GM19397 (cell line): ENCODE data around the gene RNF11.
A peak's percentile ranks its signal among the peaks of the same experiment; 100 is the strongest.
"Not testable (repeated sequence)": the region's sequence is repeated elsewhere in the genome, so short reads cannot be mapped to it uniquely, and the experiment has no call there.

Experiments
- ATAC-seq: cut with Tn5 transposase; IDR thresholded peaks from one replicate; pipeline ENCODE4 v1.9.1; 2021; ENCODE audit warnings: mild to moderate bottlenecking, moderate library complexity; ENCODE audit not compliant: unreplicated experiment

Gene RNF11

GRCh38 chr1:51235673-51236530 lies at the start of gene RNF11:
Gene RNF11, plus strand, starts transcription at chr1:51236273. Its CDS starts 484 bp downstream, at chr1:51236757.
- peak; percentile 86 for ATAC-seq

DNA sequence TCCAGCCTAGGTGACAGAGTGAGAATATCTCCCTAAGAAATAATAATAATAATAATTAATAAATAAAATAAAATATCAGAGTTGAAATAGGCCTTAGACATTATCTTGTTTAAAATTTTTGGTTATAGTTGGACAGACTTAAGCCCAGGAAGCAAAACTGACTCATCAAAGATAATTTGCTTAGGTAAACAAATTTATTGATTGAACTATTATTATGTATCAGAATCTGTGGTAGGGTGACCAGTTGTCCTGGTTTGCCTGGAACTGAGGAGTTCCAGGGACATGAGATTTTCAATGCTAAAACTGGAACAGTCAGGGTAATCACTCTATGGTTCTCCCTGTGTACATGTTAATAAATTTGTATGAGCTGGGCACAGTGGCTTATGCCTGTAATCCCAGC lies 47.8 kb upstream of the RNF11 start:
- no peak for ATAC-seq

DNA sequence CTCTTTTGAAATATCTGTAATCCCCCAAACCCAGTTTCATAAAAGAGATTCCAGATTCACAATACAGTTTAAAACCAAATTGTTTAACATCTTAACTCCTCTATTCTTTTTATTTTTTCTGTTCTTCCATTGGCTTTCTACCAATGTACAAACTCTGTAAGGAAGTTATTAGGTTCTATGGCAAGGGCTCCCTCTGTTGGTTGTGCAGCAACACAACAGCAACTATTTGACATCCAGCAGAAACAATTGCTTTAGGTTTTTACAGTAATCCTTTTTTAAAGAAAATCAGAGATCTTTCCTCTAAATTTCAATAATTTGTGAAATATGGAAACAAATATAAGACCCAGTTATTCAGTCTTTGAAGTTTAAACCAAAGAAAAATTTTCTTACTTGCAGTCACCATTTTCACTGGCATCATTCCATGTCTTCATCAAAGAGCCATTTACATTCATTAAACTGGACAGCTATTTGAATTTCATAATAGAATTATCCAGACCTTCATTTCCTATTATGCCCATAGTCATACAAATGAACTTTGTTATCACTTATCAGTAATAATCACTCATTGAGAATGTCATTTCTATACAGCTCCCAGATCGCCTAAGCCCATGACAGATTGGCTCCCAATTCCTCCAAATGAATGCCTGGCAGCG lies 46.5 kb upstream of the RNF11 start:
- ATAC-seq, result no peak

DNA sequence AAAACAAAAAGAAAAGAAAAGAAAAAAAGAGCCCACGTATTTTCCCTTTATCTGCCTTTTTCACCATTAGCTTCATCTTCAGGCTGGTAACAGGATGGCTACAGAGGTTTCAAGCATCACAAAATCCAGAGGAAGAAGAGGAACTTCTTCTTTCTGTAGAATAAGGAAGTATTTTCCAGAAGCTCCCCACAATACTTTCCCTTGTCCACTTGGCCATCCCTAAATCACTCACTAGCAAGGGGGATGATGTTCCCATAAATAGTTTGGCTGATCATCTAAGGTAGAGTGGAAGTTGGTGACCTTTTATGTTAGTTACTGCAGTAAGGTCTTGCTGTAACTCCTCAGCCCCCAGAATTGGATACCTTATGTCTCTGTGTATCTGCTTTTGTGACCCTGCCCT lies 45.1 kb upstream of the RNF11 start:
- no peak for ATAC-seq

- ATAC-seq, result no peak
These were observed 43.7 kb upstream of the RNF11 start for GRCh38 chr1:51192213-51192843.

DNA sequence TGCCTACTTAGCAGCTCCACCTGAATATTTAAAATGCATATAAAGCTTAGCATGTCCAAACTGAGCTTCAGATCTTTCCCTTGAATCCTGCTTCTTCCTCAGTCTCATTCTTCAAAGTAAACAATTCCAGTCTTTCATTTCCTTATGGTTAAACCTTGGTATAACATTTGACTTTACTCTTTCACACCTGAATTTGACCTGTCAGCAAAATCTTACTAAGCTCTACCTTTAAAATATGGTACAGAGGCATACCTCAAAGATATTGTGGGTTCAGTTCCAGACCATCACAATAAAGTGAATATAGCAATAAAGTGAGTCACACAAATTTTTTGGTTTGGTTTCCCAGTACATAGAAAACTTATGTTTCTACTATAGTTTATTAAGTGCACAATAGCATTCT lies 42.5 kb upstream of the RNF11 start:
- ATAC-seq, result no peak

GRCh38 chr1:51203121-51203873 lies 32.8 kb upstream of the RNF11 start:
- no peak for ATAC-seq

GRCh38 chr1:51203874-51204245 lies 32.2 kb upstream of the RNF11 start:
- ATAC-seq, result no peak

DNA sequence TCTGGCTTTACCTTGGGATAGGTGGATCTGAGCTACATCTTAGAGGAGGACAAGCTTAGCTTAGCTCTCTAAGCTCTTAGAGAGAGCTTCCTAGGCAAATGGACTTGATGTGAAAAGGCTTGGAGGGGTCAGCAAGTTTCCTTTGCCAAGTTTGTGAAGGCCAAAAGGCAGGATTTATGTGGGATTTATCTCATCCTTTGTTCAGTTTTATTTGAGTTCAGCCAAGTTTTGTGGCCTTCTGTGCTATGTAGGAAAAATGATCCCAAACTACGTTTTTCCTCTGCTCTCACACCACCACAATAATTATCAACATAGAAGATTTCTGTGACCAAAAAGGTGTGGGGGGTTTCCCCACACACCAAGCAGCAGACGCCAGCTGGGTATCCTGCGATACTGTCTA lies 26.0 kb upstream of the RNF11 start:
- no peak for ATAC-seq

DNA sequence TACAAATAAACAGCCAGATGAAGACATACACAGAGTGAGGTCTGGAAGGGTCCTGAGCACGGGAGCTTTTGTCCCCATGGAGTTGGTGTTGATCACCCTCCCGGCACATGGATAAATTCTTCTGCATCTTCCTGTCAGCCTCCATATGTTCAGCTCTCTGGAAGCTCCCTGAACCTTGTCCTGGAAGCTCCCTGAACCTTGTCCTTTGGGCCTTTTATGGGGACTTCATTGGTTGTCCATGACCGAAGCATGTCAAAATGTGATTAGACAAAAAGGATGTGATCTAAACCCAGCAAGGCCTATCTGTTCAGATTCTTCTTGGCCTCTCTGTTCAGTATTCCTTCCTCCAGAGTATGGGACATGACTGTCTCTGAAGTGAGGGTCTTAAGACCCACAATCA lies 25.4 kb upstream of the RNF11 start:
- ATAC-seq, result no peak

- no peak for ATAC-seq
These were observed 21.4 kb upstream of the RNF11 start for GRCh38 chr1:51214615-51215131.

DNA sequence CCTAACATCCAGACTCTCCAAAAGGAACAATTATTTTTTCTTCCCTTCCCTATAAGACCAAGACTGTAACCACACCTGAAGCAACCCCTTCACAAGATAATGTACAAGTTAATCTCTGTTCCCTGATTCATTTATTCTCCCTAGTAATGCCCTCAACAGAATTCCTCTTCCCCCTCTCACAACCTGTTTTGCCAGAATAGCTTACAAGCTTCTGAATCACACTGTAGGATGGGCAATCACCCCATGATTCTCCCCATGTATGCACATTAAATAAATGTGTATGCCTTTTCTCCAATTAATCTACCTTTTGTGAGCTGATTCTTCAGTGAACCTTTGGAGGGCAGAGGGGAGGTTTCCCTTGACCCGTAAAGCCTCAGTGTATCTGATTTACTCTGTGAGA lies 20.9 kb upstream of the RNF11 start:
- no peak for ATAC-seq

DNA sequence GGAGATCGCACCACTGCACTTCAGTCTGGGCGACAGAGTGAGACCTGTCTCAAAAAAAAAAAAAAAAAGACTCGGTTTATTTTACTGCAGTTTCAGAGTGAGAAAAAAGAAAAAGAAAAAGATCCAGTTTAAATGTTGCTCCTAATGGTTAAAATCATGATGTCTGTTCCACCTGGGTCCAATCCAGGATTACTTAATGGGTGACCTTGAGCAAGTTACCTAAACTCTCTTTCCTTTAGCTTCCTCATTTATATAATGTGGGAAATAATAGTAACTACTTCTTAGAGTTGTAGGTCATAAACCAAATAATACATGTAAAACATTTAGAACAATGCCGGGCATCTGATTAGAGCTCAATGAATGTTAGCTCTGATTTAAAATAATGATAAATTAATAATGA lies 19.4 kb upstream of the RNF11 start:
- ATAC-seq, result no peak

DNA sequence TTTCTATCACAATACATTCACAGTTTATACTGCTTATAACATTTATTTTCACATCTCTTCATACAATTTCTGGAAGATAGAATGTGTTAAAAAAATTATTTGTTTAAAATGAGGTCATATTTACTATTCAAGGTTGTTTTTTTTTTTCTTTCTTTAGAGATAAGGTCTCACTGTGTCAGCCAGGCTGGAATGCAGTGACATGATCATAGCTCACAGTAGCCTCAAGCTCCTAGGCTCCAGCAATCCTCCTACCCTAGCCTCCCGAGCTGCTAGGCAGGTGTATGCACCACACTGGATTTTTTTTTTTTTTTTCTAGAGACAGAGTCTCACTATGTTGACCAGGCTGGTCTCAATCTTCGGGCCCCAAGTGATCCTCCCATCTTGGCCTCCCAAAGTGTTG lies 19.0 kb upstream of the RNF11 start:
- no peak for ATAC-seq

DNA sequence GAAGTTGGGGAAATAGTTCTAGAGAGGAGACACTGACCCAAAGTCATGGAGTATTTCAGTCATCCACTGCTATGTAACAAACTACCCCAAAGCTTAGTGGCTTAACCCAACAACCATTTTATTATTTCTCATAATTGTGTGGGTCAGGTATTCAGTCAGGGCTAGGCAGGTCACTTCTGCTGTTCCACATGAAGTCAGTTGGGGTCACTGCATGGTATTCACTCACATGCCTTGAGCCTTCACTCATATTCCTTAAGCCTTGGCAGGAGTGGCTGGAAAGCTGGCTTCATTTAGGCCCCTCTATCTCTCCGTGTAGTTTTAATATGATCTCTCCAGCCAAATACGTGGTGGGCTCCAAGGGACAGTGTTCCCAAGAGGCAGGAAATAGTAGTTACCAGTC lies 17.5 kb upstream of the RNF11 start:
- ATAC-seq, result no peak

- no peak for ATAC-seq
These were observed 17.1 kb upstream of the RNF11 start for GRCh38 chr1:51219022-51219421.

GRCh38 chr1:51221529-51221928 lies 14.5 kb upstream of the RNF11 start:
- ATAC-seq, result not testable (repeated sequence)

DNA sequence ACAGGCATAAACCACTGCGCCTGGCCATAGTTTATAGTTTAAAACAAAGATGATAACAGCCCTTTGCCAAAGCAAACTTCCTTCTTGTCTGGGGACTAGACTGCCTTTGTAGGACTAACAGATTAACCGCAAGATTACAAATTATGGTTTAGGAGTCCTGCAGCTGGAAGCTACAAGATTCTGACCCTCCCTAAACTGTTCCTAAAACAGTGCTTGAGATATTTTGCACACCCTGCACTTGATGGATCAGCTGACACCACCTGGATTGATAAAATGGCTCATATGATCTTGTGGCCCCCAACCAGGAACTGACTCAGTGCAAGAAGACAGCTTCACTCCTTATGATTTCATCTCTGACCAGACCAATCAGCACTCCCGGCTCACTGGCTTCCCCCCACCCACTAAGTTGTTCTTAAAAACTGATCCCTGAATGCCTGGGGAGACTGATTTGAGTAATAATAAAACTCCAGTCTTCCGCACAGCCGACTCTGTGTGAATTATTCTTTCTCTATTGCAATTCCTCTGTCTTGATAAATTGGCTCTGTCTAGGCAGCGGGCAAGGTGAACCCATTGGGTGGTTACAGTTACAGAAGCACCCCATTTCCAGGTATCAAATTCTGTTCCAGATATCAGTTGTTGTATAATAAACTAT lies 13.8 kb upstream of the RNF11 start:
- no peak for ATAC-seq

GRCh38 chr1:51222809-51223208 lies 13.3 kb upstream of the RNF11 start:
- ATAC-seq, result no peak

DNA sequence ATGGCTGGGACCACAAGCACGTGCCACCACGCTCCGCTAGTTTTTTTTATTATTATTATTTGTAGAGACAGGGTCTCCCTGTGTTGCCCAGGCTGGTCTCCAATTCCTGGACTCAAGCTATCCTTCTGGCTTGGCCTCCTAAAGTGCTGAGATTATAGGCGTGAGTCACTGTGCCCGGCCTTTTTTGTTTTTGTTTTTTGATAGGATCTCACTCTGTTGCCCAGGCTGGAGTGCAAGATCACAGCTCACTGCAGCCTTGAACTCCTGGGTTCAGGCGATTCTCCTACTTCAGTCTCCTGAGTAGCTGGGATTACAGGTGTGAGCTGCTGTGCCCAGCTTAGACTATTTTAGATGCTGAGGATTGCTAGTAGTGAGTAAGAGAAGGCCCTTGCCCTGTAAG lies 11.8 kb upstream of the RNF11 start:
- no peak for ATAC-seq
